Upper lobe of left lung (tissue), 6 donors: ENCODE results near the gene NRM. TPM values are rescaled to one million over a fixed set of nuclear protein-coding genes. Genes with fewer than 3 reads are reported as not detected.

Experiments
- ATAC-seq, 2 donors: fragments of 200-7000 bp; cut with Tn5 transposase; one replicate each; pipeline ENCODE4 v1.9.1; 2022; ENCODE audit warnings: mild to moderate bottlenecking in 2 of 2, moderate library complexity in 2 of 2; ENCODE audit not compliant: low FRiP score in 2 of 2
- DNase-seq, 2 donors: peaks; one replicate each; pipeline ENCODE4 v3.0.0-alpha.2; 2019 to 2020
- H3K27ac ChIP-seq, 4 donors: fragments of 200-600 bp; sonication (generic); one replicate each; pipeline ENCODE4 v1.5.1; 2016 to 2019
- H3K27me3 ChIP-seq, 4 donors: fragments of 200-600 bp; sonication (generic); one replicate each; pipeline ENCODE4 v1.5.1; 2017 to 2019
- H3K36me3 ChIP-seq, 4 donors: fragments of 200-600 bp; sonication (generic); one replicate each; pipeline ENCODE4 v1.5.1; 2016 to 2019
- H3K4me1 ChIP-seq, 4 donors: fragments of 200-600 bp; sonication (generic); one replicate each; pipeline ENCODE4 v1.5.1; 2018 to 2019
- H3K4me3 ChIP-seq, 4 donors: fragments of 200-600 bp; sonication (generic); one replicate each; pipeline ENCODE4 v1.5.1; 2017 to 2019; ENCODE audit warnings: mild to moderate bottlenecking in 2 of 4, moderate library complexity in 1 of 4
- H3K9me3 ChIP-seq, 4 donors: fragments of 200-600 bp; sonication (generic); one replicate each; pipeline ENCODE4 v1.5.1; 2018 to 2019
- CTCF ChIP-seq, 6 experiments: fragments of 450-650 bp in 4 of 6; fragments of 200-600 bp in 2 of 6; sonication (generic) in 2 of 6; IDR thresholded peaks; one replicate each; pipeline ENCODE4 v1.5.1; 2016 to 2019; ENCODE audit warnings: antibody characterized with exemption in 6 of 6
- EP300 ChIP-seq, 4 donors: sonication (generic); formaldehyde crosslinking; IDR thresholded peaks; one replicate each; pipeline ENCODE4 v1.5.1; 2017; ENCODE audit warnings: antibody characterized with exemption in 4 of 4, control low read depth in 2 of 4
- POLR2A ChIP-seq, 4 donors: fragments of 450-650 bp; IDR thresholded peaks; one replicate each; pipeline ENCODE4 v1.5.1; 2016 to 2017; ENCODE audit warnings: antibody characterized with exemption in 4 of 4, mild to moderate bottlenecking in 2 of 4
- POLR2AphosphoS5 ChIP-seq, 2 donors: sonication (generic); formaldehyde crosslinking; IDR thresholded peaks; one replicate each; pipeline ENCODE4 v1.5.1; 2017; ENCODE audit warnings: antibody characterized with exemption in 2 of 2
- WGBS, 2 donors: methylation state at CpG; one replicate each; pipeline ENCODE4 v1.1.5; 2017 to 2018; 5-methylcytosine and 5-hydroxymethylcytosine counted together
- total RNA-seq, 6 donors: library from RNA; depleted of rRNA in 4 of 6; stranded (reverse); fragments of >200 nt in 4 of 6; gene quantifications; one replicate each; pipeline versions ENCODE4 v1.1.0 to v1.2.1, GENCODE V29; 2016 to 2021
- donor health status: DM: no; HTN: no; CAD: no; lungs with moderate emphysema.
- donor health status: DM: no; HTN: yes; CAD: no; lungs with severe emphysema.

The NRM gene
- total RNA-seq, 6 donors from 2014 or later, result 3.3 to 13.4 (median 7.2) TPM

- Histone ChIP-seq H3K9me3 (no peaks in the 10 kb centered on the region), H3K4me1 (peaks cover 13 to 21% (median 14%) of the 10 kb centered on the region in 4 donors), H3K27ac (peak overlapping the region; percentile 89 to 95 (median 92)), H3K27me3 (no peaks in the 10 kb centered on the region), H3K36me3 (peaks cover 0 to 41% (median 23%) of the 10 kb centered on the region in 4 donors), H3K4me3 (peak overlapping the region; percentile 70 to 99 (median 85))
- WGBS, 2 donors, result 0 to 2% methylated on average over 17 to 33 of the region's 78 CpGs
- DNase-seq (peak; percentile 79 to 94), ATAC-seq (peak; percentile 89 to 91)
- TF ChIP-seq POLR2AphosphoS5 (IDR thresholded peaks at IDR 0.05) (peak in 1 of 2 donors; percentile 34), EP300 (IDR thresholded peaks at IDR 0.05) (no peak), POLR2A (IDR thresholded peaks at IDR 0.05) (peak in 1 of 4 donors; percentile 41), CTCF (IDR thresholded peaks at IDR 0.05) (peak in 1 of 6 experiments; percentile 5)
Measured at GRCh38 chr6:30647242-30648116, 43.3 kb downstream of the NRM start.

- H3K27me3 ChIP-seq, result no peaks in the 10 kb centered on the region
- no peak for TF ChIP-seq CTCF (IDR thresholded peaks at IDR 0.05)
- TF ChIP-seq POLR2A (IDR thresholded peaks at IDR 0.05), result no peak
- TF ChIP-seq EP300 (IDR thresholded peaks at IDR 0.05), result no peak
- no peak for TF ChIP-seq POLR2AphosphoS5 (IDR thresholded peaks at IDR 0.05)
- WGBS, 2 donors, result 14 to 45% methylated on average over 10 to 30 of the region's 37 CpGs
- H3K27ac ChIP-seq, result peak within 1 kb of the TSS; percentile 89 to 95 (median 92)
- DNase-seq (peak; percentile 96 to 98), ATAC-seq (peak; percentile 94 to 96)
- H3K36me3 ChIP-seq, result peaks cover 0 to 37% (median 20%) of the 10 kb centered on the region in 4 donors
- H3K9me3 ChIP-seq, result no peaks in the 10 kb centered on the region
- peaks cover 13 to 21% (median 14%) of the 10 kb centered on the region in 4 donors for H3K4me1 ChIP-seq
- peak within 1 kb of the TSS; percentile 70 to 99 (median 85) for H3K4me3 ChIP-seq
Measured at GRCh38 chr6:30646450-30647241, 44.1 kb downstream of the NRM start, which contains the start of gene C6orf136. C6orf136 (plus strand) TSS chr6:30647133; CDS start chr6:30647232, 99 bp downstream.

- DNase-seq (no peak), ATAC-seq (no peak)
- no peak for TF ChIP-seq CTCF (IDR thresholded peaks at IDR 0.05)
- no peak for TF ChIP-seq POLR2AphosphoS5 (IDR thresholded peaks at IDR 0.05)
- TF ChIP-seq POLR2A (IDR thresholded peaks at IDR 0.05), result no peak
- TF ChIP-seq EP300 (IDR thresholded peaks at IDR 0.05), result no peak
- peaks cover 13 to 21% (median 14%) of the 10 kb centered on the region in 4 donors for H3K4me1 ChIP-seq
- H3K9me3 ChIP-seq, result no peaks in the 10 kb centered on the region
- 65 to 78% methylated on average over 1 of the region's 1 CpG for WGBS, 2 donors
- H3K36me3 ChIP-seq, result peaks cover 0 to 37% (median 15%) of the 10 kb centered on the region in 4 donors
- H3K27me3 ChIP-seq, result no peaks in the 10 kb centered on the region
- no peak overlapping the region for H3K4me3 ChIP-seq
- H3K27ac ChIP-seq, result peak overlapping the region in 1 of 4 donors; percentile 91
Measured at GRCh38 chr6:30645989-30646388, 44.8 kb downstream of the NRM start.

- ATAC-seq, result no peak
- Histone ChIP-seq H3K4me1 (peaks cover 13 to 21% (median 14%) of the 10 kb centered on the region in 4 donors), H3K36me3 (peaks cover 0 to 40% (median 19%) of the 10 kb centered on the region in 4 donors), H3K9me3 (no peaks in the 10 kb centered on the region), H3K4me3 (no peak overlapping the region), H3K27me3 (no peaks in the 10 kb centered on the region), H3K27ac (no peak overlapping the region)
- TF ChIP-seq EP300 (IDR thresholded peaks at IDR 0.05) (no peak), CTCF (IDR thresholded peaks at IDR 0.05) (no peak), POLR2AphosphoS5 (IDR thresholded peaks at IDR 0.05) (no peak), POLR2A (IDR thresholded peaks at IDR 0.05) (no peak)
- no peak for DNase-seq
- 76% methylated on average over 5 of the region's 5 CpGs for WGBS, 2 donors
Measured at GRCh38 chr6:30644769-30645168, 46.0 kb downstream of the NRM start.
